ENCODE results near the gene AK5. TPM values are rescaled to one million over a fixed set of nuclear protein-coding genes. Genes with fewer than 3 reads are reported as not detected.

The AK5 gene
- total and polyA plus RNA-seq, 8 donors = 0.11 to 0.87 (median 0.28) TPM; not detected in 1

- no peak for FAIRE-seq
- intact Hi-C loops (cut with DNase I) = no loop called here
- Histone ChIP-seq H3K9me3 (no peaks in the 10 kb centered on the region), H3K27ac (no peak overlapping the region), H3K36me3 (no peaks in the 10 kb centered on the region), H3K4me3 (no peak overlapping the region), H3K4me1 (no peaks in the 10 kb centered on the region), H3K27me3 (no peaks in the 10 kb centered on the region)
- no peak for TF ChIP-seq CTCF (IDR thresholded peaks at IDR 0.05)
- WGBS, 2 donors = 74 to 81% methylated on average over 6 of the region's 6 CpGs
- no peak for ATAC-seq
- no peak for DNase-seq
These were observed 68.4 kb downstream of the AK5 start for GRCh38 chr1:77350012-77350770.

GRCh38 chr1:77354536-77354935, 72.7 kb downstream of the AK5 start:
- 40 to 52% methylated on average over 1 of the region's 1 CpG for WGBS, 2 donors
- H3K27ac ChIP-seq = no peak overlapping the region
- FAIRE-seq = no peak

GRCh38 chr1:77355010-77355409, 73.2 kb downstream of the AK5 start:
- H3K27me3 ChIP-seq = no peaks in the 10 kb centered on the region
- no peak for ATAC-seq
- FAIRE-seq = no peak
- no peak for DNase-seq
- H3K27ac ChIP-seq = no peak overlapping the region
- no peaks in the 10 kb centered on the region for H3K36me3 ChIP-seq
- no peaks in the 10 kb centered on the region for H3K4me1 ChIP-seq
- intact Hi-C loops (cut with DNase I) = no loop called here
- WGBS, 2 donors = 75 to 80% methylated on average over 3 of the region's 3 CpGs
- no peak for TF ChIP-seq CTCF (IDR thresholded peaks at IDR 0.05)
- no peak overlapping the region for H3K4me3 ChIP-seq
- no peaks in the 10 kb centered on the region for H3K9me3 ChIP-seq

More at GRCh38 chr1:77354536-77354935, 72.7 kb downstream of the AK5 start:
- H3K4me3 ChIP-seq = no peak overlapping the region
- ATAC-seq = no peak
- intact Hi-C loops (cut with DNase I) = no loop called here
- DNase-seq = no peak
- TF ChIP-seq CTCF (IDR thresholded peaks at IDR 0.05) = no peak
- H3K36me3 ChIP-seq = no peaks in the 10 kb centered on the region
- no peaks in the 10 kb centered on the region for H3K9me3 ChIP-seq
- no peaks in the 10 kb centered on the region for H3K27me3 ChIP-seq
- H3K4me1 ChIP-seq = no peaks in the 10 kb centered on the region

GRCh38 chr1:77356136-77356535, 74.3 kb downstream of the AK5 start:
- no peaks in the 10 kb centered on the region for H3K4me1 ChIP-seq
- no peak overlapping the region for H3K27ac ChIP-seq
- H3K9me3 ChIP-seq = no peaks in the 10 kb centered on the region
- ATAC-seq (no peak), DNase-seq (no peak), FAIRE-seq (no peak)
- intact Hi-C loops (cut with DNase I) = no loop called here
- no peaks in the 10 kb centered on the region for H3K27me3 ChIP-seq
- 73 to 78% methylated on average over 3 of the region's 3 CpGs for WGBS, 2 donors
- no peak overlapping the region for H3K4me3 ChIP-seq
- no peaks in the 10 kb centered on the region for H3K36me3 ChIP-seq
- no peak for TF ChIP-seq CTCF (IDR thresholded peaks at IDR 0.05)

GRCh38 chr1:77360256-77360655, 78.4 kb downstream of the AK5 start:
- H3K27me3 ChIP-seq = no peaks in the 10 kb centered on the region
- no peaks in the 10 kb centered on the region for H3K36me3 ChIP-seq

More at GRCh38 chr1:77360256-77360655, 78.4 kb downstream of the AK5 start:
- TF ChIP-seq CTCF (IDR thresholded peaks at IDR 0.05) = no peak
- ATAC-seq (no peak), DNase-seq (no peak), FAIRE-seq (no peak)
- intact Hi-C loops (cut with DNase I) = no loop called here
- no peaks in the 10 kb centered on the region for H3K4me1 ChIP-seq
- no peak overlapping the region for H3K4me3 ChIP-seq
- H3K9me3 ChIP-seq = no peaks in the 10 kb centered on the region
- H3K27ac ChIP-seq = no peak overlapping the region

Data from pancreas (tissue), 10 donors.